ENCODE data around the gene ERC1. TPM values are rescaled to one million over a fixed set of nuclear protein-coding genes. Genes with fewer than 3 reads are reported as not detected.

ERC1 gene
- total RNA-seq, 4 donors from 2014 or later: 50.0 to 88.1 (median 59.7) TPM

GRCh38 chr12:1493781-1494565, 502.9 kb downstream of the ERC1 start:
- 94% methylated on average over 15 of the region's 15 CpGs for WGBS

GRCh38 chr12:1494856-1495255, 503.8 kb downstream of the ERC1 start:
- peaks cover 13 to 39% (median 36%) of the 10 kb centered on the region in 4 donors for H3K36me3 ChIP-seq
- no peaks in the 10 kb centered on the region for H3K9me3 ChIP-seq
- no peak for DNase-seq (ENCODE audit: extremely low spot score)
- no peaks in the 10 kb centered on the region for H3K27me3 ChIP-seq
- 89% methylated on average over 4 of the region's 7 CpGs for WGBS
- no peak overlapping the region for H3K27ac ChIP-seq (replicated peaks in 1 of 4)
- TF ChIP-seq EP300 (IDR thresholded peaks at IDR 0.05): no peak
- TF ChIP-seq POLR2AphosphoS5 (IDR thresholded peaks at IDR 0.05): no peak
- no peak for TF ChIP-seq CTCF (IDR thresholded peaks at IDR 0.05)
- no peak for TF ChIP-seq POLR2A (IDR thresholded peaks at IDR 0.05; ENCODE audit: low read depth)
- intact Hi-C loops (cut with DNase I): no loop called here
- peaks cover 0 to 21% (median 18%) of the 10 kb centered on the region in 4 donors for H3K4me1 ChIP-seq
- H3K4me3 ChIP-seq: no peak overlapping the region

More at GRCh38 chr12:1493781-1494565, 502.9 kb downstream of the ERC1 start:
- Histone ChIP-seq H3K36me3 (peaks cover 14 to 48% (median 43%) of the 10 kb centered on the region in 4 donors), H3K27me3 (no peaks in the 10 kb centered on the region), H3K27ac (replicated peaks in 1 of 4) (no peak overlapping the region), H3K4me1 (peaks cover 0 to 21% (median 17%) of the 10 kb centered on the region in 4 donors), H3K4me3 (no peak overlapping the region), H3K9me3 (no peaks in the 10 kb centered on the region)
- DNase-seq (ENCODE audit: extremely low spot score): no peak
- no peak for TF ChIP-seq EP300 (IDR thresholded peaks at IDR 0.05)
- intact Hi-C loops (cut with DNase I): no loop called here

GRCh38 chr12:1496162-1496900, 505.3 kb downstream of the ERC1 start:
- 57% methylated on average over 18 of the region's 23 CpGs for WGBS
- intact Hi-C loops (cut with DNase I): no loop called here
- Histone ChIP-seq H3K27me3 (no peaks in the 10 kb centered on the region), H3K27ac (replicated peaks in 1 of 4) (peak overlapping the region; percentile 29 to 55 (median 41)), H3K4me3 (peak overlapping the region; percentile 26 to 41 (median 38)), H3K9me3 (no peaks in the 10 kb centered on the region), H3K36me3 (peaks cover 0 to 25% (median 21%) of the 10 kb centered on the region in 4 donors), H3K4me1 (peaks cover 0 to 28% (median 26%) of the 10 kb centered on the region in 4 donors)
- TF ChIP-seq POLR2AphosphoS5 (IDR thresholded peaks at IDR 0.05) (no peak), CTCF (IDR thresholded peaks at IDR 0.05) (no peak), POLR2A (IDR thresholded peaks at IDR 0.05; ENCODE audit: low read depth) (no peak), EP300 (IDR thresholded peaks at IDR 0.05) (no peak)
- no peak for DNase-seq (ENCODE audit: extremely low spot score)

- no peak for DNase-seq (ENCODE audit: extremely low spot score)
- Histone ChIP-seq H3K4me1 (peaks cover 0 to 30% (median 29%) of the 10 kb centered on the region in 4 donors), H3K4me3 (no peak overlapping the region), H3K27ac (replicated peaks in 1 of 4) (peak overlapping the region in 1 of 4 donors; percentile 44), H3K9me3 (no peaks in the 10 kb centered on the region), H3K27me3 (no peaks in the 10 kb centered on the region), H3K36me3 (peaks cover 0 to 16% (median 13%) of the 10 kb centered on the region in 4 donors)
- no peak for TF ChIP-seq POLR2AphosphoS5 (IDR thresholded peaks at IDR 0.05)
- TF ChIP-seq CTCF (IDR thresholded peaks at IDR 0.05): no peak
- TF ChIP-seq EP300 (IDR thresholded peaks at IDR 0.05): no peak
- no peak for TF ChIP-seq POLR2A (IDR thresholded peaks at IDR 0.05; ENCODE audit: low read depth)
- intact Hi-C loops (cut with DNase I): no loop called here
- WGBS: 95% methylated on average over 4 of the region's 4 CpGs
Observed at GRCh38 chr12:1497161-1497560, 506.1 kb downstream of the ERC1 start.

GRCh38 chr12:1498199-1498740, 507.2 kb downstream of the ERC1 start:
- Histone ChIP-seq H3K27me3 (no peaks in the 10 kb centered on the region), H3K27ac (replicated peaks in 1 of 4) (no peak overlapping the region), H3K4me1 (peaks cover 0 to 41% (median 40%) of the 10 kb centered on the region in 4 donors), H3K4me3 (no peak overlapping the region), H3K9me3 (no peaks in the 10 kb centered on the region), H3K36me3 (peaks cover 0 to 8% (median 6%) of the 10 kb centered on the region in 4 donors)
- WGBS: 71% methylated on average over 18 of the region's 18 CpGs
- DNase-seq (ENCODE audit: extremely low spot score): no peak
- intact Hi-C loops (cut with DNase I): no loop called here
- no peak for TF ChIP-seq EP300 (IDR thresholded peaks at IDR 0.05)
- no peak for TF ChIP-seq POLR2AphosphoS5 (IDR thresholded peaks at IDR 0.05)
- TF ChIP-seq CTCF (IDR thresholded peaks at IDR 0.05): no peak
- no peak for TF ChIP-seq POLR2A (IDR thresholded peaks at IDR 0.05; ENCODE audit: low read depth)

Measured in esophagus muscularis mucosa (tissue), 4 donors.